Activated CD4-positive, alpha-beta T cell treated with anti-CD3 and anti-CD28 coated beads, Interleukin-10, Interleukin-2, amounts not matched to agents 100 ng/mL and 50 ng/mL, durations not matched to agents 16 hours and 8 hours (primary cell): ENCODE results near the gene STARD3.
"Not testable (repeated sequence)": the region's sequence is repeated elsewhere in the genome, so short reads cannot be mapped to it uniquely, and the experiment has no call there.

Experiments
- DNase-seq: peaks from one replicate; pipeline ENCODE4 v3.0.0-alpha.2; 2020

Gene STARD3

GRCh38 chr17:39699157-39699817, 62.3 kb downstream of the STARD3 start:
- not testable (repeated sequence) for DNase-seq

DNA sequence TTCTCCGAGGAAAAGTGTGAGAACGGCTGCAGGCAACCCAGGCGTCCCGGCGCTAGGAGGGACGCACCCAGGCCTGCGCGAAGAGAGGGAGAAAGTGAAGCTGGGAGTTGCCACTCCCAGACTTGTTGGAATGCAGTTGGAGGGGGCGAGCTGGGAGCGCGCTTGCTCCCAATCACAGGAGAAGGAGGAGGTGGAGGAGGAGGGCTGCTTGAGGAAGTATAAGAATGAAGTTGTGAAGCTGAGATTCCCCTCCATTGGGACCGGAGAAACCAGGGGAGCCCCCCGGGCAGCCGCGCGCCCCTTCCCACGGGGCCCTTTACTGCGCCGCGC, 62.8 kb downstream of the STARD3 start, which contains the start of gene ERBB2:
Gene ERBB2 (plus strand): TSS at position 247 of the 330 bp plus-strand sequence. CDS start 175 bp downstream, outside the sequence.
- DNase-seq, result no peak

- DNase-seq, result no peak
Observed at GRCh38 chr17:39700148-39700987, 63.4 kb downstream of the STARD3 start.

- no peak for DNase-seq
Observed at GRCh38 chr17:39701012-39701783, 64.3 kb downstream of the STARD3 start.

GRCh38 chr17:39701784-39702422, 65.0 kb downstream of the STARD3 start:
- no peak for DNase-seq

GRCh38 chr17:39702901-39703893, 66.3 kb downstream of the STARD3 start:
- peak; percentile 19 for DNase-seq

DNA sequence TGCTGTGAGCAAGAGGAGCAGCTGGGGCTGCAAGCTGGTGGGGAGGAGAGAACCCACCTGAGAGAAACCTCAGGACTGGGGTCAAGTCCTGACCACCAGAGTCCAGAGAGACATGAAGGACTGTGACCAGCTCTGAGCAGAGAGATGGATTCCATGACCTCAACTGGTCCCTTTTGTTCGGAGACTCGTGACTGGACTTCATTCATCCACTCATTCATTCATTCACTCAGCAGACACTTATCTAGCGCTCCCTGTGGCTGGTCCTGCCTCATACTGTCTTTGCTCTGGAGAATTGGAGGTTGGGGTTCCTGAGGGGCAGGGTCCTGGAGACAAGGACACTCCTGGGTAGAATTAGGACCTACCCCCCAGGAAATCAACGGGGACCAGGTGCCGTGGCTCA, 67.0 kb downstream of the STARD3 start:
- DNase-seq, result no peak

- no peak for DNase-seq
Observed at GRCh38 chr17:39704821-39705551, 68.0 kb downstream of the STARD3 start.

DNA sequence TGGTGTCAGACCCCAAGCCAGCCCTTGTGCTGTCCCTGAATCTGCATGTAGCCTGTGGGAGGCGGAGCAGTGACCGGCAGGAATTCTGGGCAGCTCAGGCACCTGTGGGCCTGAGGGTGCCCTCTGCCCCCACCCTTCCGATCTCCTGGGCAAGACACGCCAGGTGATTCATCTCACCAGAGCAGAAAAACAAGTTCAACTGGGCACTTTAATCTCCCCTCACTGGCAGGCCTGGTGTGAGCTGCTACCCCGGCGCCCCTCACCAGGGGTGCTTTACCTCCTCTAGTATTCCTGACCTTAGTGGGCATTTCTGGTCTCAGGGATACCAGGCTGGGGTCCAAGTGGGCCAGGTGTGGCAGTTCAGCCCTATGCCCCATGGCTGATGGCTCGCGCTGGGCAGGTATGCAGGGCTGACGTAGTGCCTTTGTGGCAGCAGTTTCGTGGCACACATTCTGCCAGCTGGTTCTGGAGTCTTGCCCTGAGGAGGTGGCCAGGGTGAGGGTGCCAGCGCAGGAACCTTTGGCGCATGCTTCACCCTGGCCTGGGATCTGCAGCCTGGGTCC, 68.9 kb downstream of the STARD3 start:
- no peak for DNase-seq

- no peak for DNase-seq
Observed at GRCh38 chr17:39706383-39706782, 69.4 kb downstream of the STARD3 start.

DNA sequence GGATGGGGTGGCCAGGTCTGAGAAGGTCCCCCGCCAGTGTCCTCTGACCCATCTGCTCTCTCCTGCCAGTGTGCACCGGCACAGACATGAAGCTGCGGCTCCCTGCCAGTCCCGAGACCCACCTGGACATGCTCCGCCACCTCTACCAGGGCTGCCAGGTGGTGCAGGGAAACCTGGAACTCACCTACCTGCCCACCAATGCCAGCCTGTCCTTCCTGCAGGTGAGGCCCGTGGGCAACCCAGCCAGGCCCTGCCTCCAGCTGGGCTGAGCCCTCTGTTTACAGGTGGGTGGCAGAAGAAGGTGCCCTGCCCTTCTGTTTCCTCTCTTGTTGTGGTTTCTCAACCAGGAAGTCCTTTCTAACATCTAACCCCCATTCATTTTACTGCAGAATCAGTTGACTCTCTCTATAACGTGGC, 70.0 kb downstream of the STARD3 start:
- no peak for DNase-seq

DNA sequence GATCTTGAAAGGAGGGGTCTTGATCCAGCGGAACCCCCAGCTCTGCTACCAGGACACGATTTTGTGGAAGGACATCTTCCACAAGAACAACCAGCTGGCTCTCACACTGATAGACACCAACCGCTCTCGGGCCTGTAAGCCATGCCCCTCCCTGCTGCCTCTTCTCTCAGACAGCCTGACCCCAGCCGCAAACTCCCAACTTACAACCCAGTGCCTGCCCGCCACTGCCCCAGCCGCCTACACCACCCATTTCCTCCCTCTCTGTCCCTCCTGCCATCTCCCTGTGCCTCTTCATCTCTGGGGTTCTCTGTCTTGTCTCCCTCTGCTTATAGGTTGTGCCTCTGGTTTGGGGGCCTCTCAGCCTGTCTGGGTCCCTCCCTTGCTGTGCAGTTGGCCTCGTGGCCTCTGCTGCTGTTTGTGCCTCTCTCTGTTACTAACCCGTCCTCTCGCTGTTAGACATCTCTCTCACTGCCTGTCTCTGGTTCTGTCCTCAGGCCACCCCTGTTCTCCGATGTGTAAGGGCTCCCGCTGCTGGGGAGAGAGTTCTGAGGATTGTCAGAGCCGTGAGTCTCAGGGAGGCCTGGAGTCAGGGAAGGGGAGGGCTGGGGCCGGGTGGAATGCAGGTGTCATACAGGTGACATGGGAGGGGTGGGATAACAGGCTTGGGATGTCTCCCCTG, 72.5 kb downstream of the STARD3 start:
- DNase-seq, result no peak

- DNase-seq, result no peak
Observed at GRCh38 chr17:39709998-39710964, 73.3 kb downstream of the STARD3 start.

- DNase-seq, result not testable (repeated sequence)
Observed at GRCh38 chr17:39711071-39711470, 74.1 kb downstream of the STARD3 start.

DNA sequence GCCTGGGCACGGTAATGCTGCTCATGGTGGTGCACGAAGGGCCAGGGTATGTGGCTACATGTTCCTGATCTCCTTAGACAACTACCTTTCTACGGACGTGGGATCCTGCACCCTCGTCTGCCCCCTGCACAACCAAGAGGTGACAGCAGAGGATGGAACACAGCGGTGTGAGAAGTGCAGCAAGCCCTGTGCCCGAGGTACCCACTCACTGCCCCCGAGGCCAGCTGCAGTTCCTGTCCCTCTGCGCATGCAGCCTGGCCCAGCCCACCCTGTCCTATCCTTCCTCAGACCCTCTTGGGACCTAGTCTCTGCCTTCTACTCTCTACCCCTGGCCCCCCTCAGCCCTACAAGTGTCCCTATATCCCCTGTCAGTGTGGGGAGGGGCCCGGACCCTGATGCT, 74.9 kb downstream of the STARD3 start:
- no peak for DNase-seq
